ENCODE data around the gene SCAPER.

SCAPER gene

GRCh38 chr15:76582550-76582949 is 322.6 kb downstream of the SCAPER start:
- no CpG with 5 or more reads among the region's 5 CpGs for WGBS, 2 donors (ENCODE audit: extremely low coverage in 2 of 2, insufficient read length in 2 of 2, insufficient replicate concordance in 1 of 2)
- H3K14ac ChIP-seq (ENCODE audit: low read length) = no peak overlapping the region
- no peaks in the 10 kb centered on the region for H3K79me1 ChIP-seq (ENCODE audit: low read depth, low read length)
- no peak overlapping the region for H3K23ac ChIP-seq (ENCODE audit: low read depth, low read length, poor library complexity)
- no peak overlapping the region for H2AFZ ChIP-seq (ENCODE audit: low read length)
- DNase-seq (ENCODE audit: low spot score) = no peak
- H3K4me1 ChIP-seq (ENCODE audit: control insufficient read depth in 2 of 2, insufficient read depth in 1 of 2, low read depth in 1 of 2, low read length in 2 of 2) = no peaks in the 10 kb centered on the region
- no peak overlapping the region for H2BK15ac ChIP-seq (ENCODE audit: low read length)
- H3K4ac ChIP-seq (ENCODE audit: low read length) = no peak overlapping the region
- no peak overlapping the region for H4K8ac ChIP-seq (ENCODE audit: low read depth, low read length)
- no peaks in the 10 kb centered on the region for H3K36me3 ChIP-seq (replicated peaks in 1 of 2; ENCODE audit: control insufficient read depth in 2 of 2, insufficient read depth in 2 of 2, low read length in 2 of 2)
- no peak overlapping the region for H3K27ac ChIP-seq (replicated peaks; ENCODE audit: low read length)
- H3K18ac ChIP-seq (ENCODE audit: low read length) = no peak overlapping the region
- no peak overlapping the region for H3K4me3 ChIP-seq (ENCODE audit: low read length in 2 of 2)
- H3K9me3 ChIP-seq (replicated peaks in 1 of 2; ENCODE audit: control insufficient read depth in 2 of 2, insufficient read depth in 1 of 2, low read depth in 1 of 2, low read length in 2 of 2) = peaks cover 0 to 5% of the 10 kb centered on the region in 2 donors
- H4K91ac ChIP-seq (ENCODE audit: low read depth, low read length, poor library complexity) = no peak overlapping the region
- no peak overlapping the region for H2AK5ac ChIP-seq (ENCODE audit: low read depth, low read length)
- no peak overlapping the region for H2BK5ac ChIP-seq (ENCODE audit: low read length)
- H3K4me2 ChIP-seq (ENCODE audit: insufficient read depth, low read length, poor library complexity, severe bottlenecking) = no peak overlapping the region
- H3K9ac ChIP-seq (ENCODE audit: low read depth, low read length, poor library complexity) = no peak overlapping the region
- H2BK12ac ChIP-seq (ENCODE audit: low read length) = no peak overlapping the region
- H3K27me3 ChIP-seq (ENCODE audit: control insufficient read depth in 3 of 3, insufficient read depth in 3 of 3, low read depth in 1 of 3, low read length in 3 of 3) = no peaks in the 10 kb centered on the region
- H2BK120ac ChIP-seq (ENCODE audit: low read depth, low read length) = no peak overlapping the region

GRCh38 chr15:76577879-76578512 is 327.1 kb downstream of the SCAPER start:
- Histone ChIP-seq H3K4me2 (ENCODE audit: insufficient read depth, low read length, poor library complexity, severe bottlenecking) (no peak overlapping the region), H3K4ac (ENCODE audit: low read length) (no peak overlapping the region), H3K36me3 (replicated peaks in 1 of 2; ENCODE audit: control insufficient read depth in 2 of 2, insufficient read depth in 2 of 2, low read length in 2 of 2) (no peaks in the 10 kb centered on the region), H2BK15ac (ENCODE audit: low read length) (no peak overlapping the region), H3K23ac (ENCODE audit: low read depth, low read length, poor library complexity) (no peak overlapping the region), H3K4me1 (ENCODE audit: control insufficient read depth in 2 of 2, insufficient read depth in 1 of 2, low read depth in 1 of 2, low read length in 2 of 2) (no peaks in the 10 kb centered on the region), H3K4me3 (ENCODE audit: low read length in 2 of 2) (no peak overlapping the region), H2AK5ac (ENCODE audit: low read depth, low read length) (no peak overlapping the region), H3K18ac (ENCODE audit: low read length) (no peak overlapping the region), H4K8ac (ENCODE audit: low read depth, low read length) (no peak overlapping the region), H3K79me1 (ENCODE audit: low read depth, low read length) (no peaks in the 10 kb centered on the region), H2BK5ac (ENCODE audit: low read length) (no peak overlapping the region), H3K9me3 (replicated peaks in 1 of 2; ENCODE audit: control insufficient read depth in 2 of 2, insufficient read depth in 1 of 2, low read depth in 1 of 2, low read length in 2 of 2) (peaks cover 0 to 5% of the 10 kb centered on the region in 2 donors), H2AFZ (ENCODE audit: low read length) (no peak overlapping the region), H3K14ac (ENCODE audit: low read length) (peak overlapping the region; percentile 47), H2BK120ac (ENCODE audit: low read depth, low read length) (no peak overlapping the region), H3K9ac (ENCODE audit: low read depth, low read length, poor library complexity) (no peak overlapping the region), H3K27me3 (ENCODE audit: control insufficient read depth in 3 of 3, insufficient read depth in 3 of 3, low read depth in 1 of 3, low read length in 3 of 3) (no peaks in the 10 kb centered on the region), H3K27ac (replicated peaks; ENCODE audit: low read length) (no peak overlapping the region), H2BK12ac (ENCODE audit: low read length) (no peak overlapping the region), H4K91ac (ENCODE audit: low read depth, low read length, poor library complexity) (no peak overlapping the region)
- DNase-seq (ENCODE audit: low spot score) = no peak
- whole genome bisulfite sequencing, 2 donors (ENCODE audit: extremely low coverage in 2 of 2, insufficient read length in 2 of 2, insufficient replicate concordance in 1 of 2) = no CpG with 5 or more reads among the region's 5 CpGs

GRCh38 chr15:76576523-76577279 is 328.4 kb downstream of the SCAPER start:
- no peak overlapping the region for H2BK120ac ChIP-seq (ENCODE audit: low read depth, low read length)
- no peak for DNase-seq (ENCODE audit: low spot score)
- H2AFZ ChIP-seq (ENCODE audit: low read length) = no peak overlapping the region
- no peaks in the 10 kb centered on the region for H3K27me3 ChIP-seq (ENCODE audit: control insufficient read depth in 3 of 3, insufficient read depth in 3 of 3, low read depth in 1 of 3, low read length in 3 of 3)
- H3K79me1 ChIP-seq (ENCODE audit: low read depth, low read length) = no peaks in the 10 kb centered on the region
- H3K9me3 ChIP-seq (replicated peaks in 1 of 2; ENCODE audit: control insufficient read depth in 2 of 2, insufficient read depth in 1 of 2, low read depth in 1 of 2, low read length in 2 of 2) = no peaks in the 10 kb centered on the region
- H4K8ac ChIP-seq (ENCODE audit: low read depth, low read length) = no peak overlapping the region
- no peak overlapping the region for H2AK5ac ChIP-seq (ENCODE audit: low read depth, low read length)
- no peaks in the 10 kb centered on the region for H3K36me3 ChIP-seq (replicated peaks in 1 of 2; ENCODE audit: control insufficient read depth in 2 of 2, insufficient read depth in 2 of 2, low read length in 2 of 2)
- no peak overlapping the region for H3K23ac ChIP-seq (ENCODE audit: low read depth, low read length, poor library complexity)
- H3K9ac ChIP-seq (ENCODE audit: low read depth, low read length, poor library complexity) = no peak overlapping the region
- no peaks in the 10 kb centered on the region for H3K4me1 ChIP-seq (ENCODE audit: control insufficient read depth in 2 of 2, insufficient read depth in 1 of 2, low read depth in 1 of 2, low read length in 2 of 2)
- no peak overlapping the region for H3K4me2 ChIP-seq (ENCODE audit: insufficient read depth, low read length, poor library complexity, severe bottlenecking)
- no peak overlapping the region for H2BK15ac ChIP-seq (ENCODE audit: low read length)
- no peak overlapping the region for H2BK12ac ChIP-seq (ENCODE audit: low read length)
- no peak overlapping the region for H2BK5ac ChIP-seq (ENCODE audit: low read length)
- H3K14ac ChIP-seq (ENCODE audit: low read length) = no peak overlapping the region
- H3K4ac ChIP-seq (ENCODE audit: low read length) = no peak overlapping the region
- peak overlapping the region; percentile 13 for H3K18ac ChIP-seq (ENCODE audit: low read length)
- no CpG with 5 or more reads among the region's 9 CpGs for WGBS, 2 donors (ENCODE audit: extremely low coverage in 2 of 2, insufficient read length in 2 of 2, insufficient replicate concordance in 1 of 2)
- no peak overlapping the region for H3K4me3 ChIP-seq (ENCODE audit: low read length in 2 of 2)
- H4K91ac ChIP-seq (ENCODE audit: low read depth, low read length, poor library complexity) = no peak overlapping the region
- H3K27ac ChIP-seq (replicated peaks; ENCODE audit: low read length) = no peak overlapping the region

GRCh38 chr15:76575679-76576078 is 329.5 kb downstream of the SCAPER start:
- Histone ChIP-seq H2BK12ac (ENCODE audit: low read length) (no peak overlapping the region), H3K4me3 (ENCODE audit: low read length in 2 of 2) (no peak overlapping the region), H3K27ac (replicated peaks; ENCODE audit: low read length) (no peak overlapping the region), H3K4me1 (ENCODE audit: control insufficient read depth in 2 of 2, insufficient read depth in 1 of 2, low read depth in 1 of 2, low read length in 2 of 2) (no peaks in the 10 kb centered on the region), H3K18ac (ENCODE audit: low read length) (no peak overlapping the region), H3K4me2 (ENCODE audit: insufficient read depth, low read length, poor library complexity, severe bottlenecking) (no peak overlapping the region), H4K8ac (ENCODE audit: low read depth, low read length) (no peak overlapping the region), H2AK5ac (ENCODE audit: low read depth, low read length) (no peak overlapping the region), H2BK5ac (ENCODE audit: low read length) (no peak overlapping the region), H4K91ac (ENCODE audit: low read depth, low read length, poor library complexity) (no peak overlapping the region), H3K79me1 (ENCODE audit: low read depth, low read length) (no peaks in the 10 kb centered on the region), H3K23ac (ENCODE audit: low read depth, low read length, poor library complexity) (no peak overlapping the region), H2BK120ac (ENCODE audit: low read depth, low read length) (no peak overlapping the region), H2AFZ (ENCODE audit: low read length) (no peak overlapping the region), H3K36me3 (replicated peaks in 1 of 2; ENCODE audit: control insufficient read depth in 2 of 2, insufficient read depth in 2 of 2, low read length in 2 of 2) (no peaks in the 10 kb centered on the region), H2BK15ac (ENCODE audit: low read length) (no peak overlapping the region), H3K9me3 (replicated peaks in 1 of 2; ENCODE audit: control insufficient read depth in 2 of 2, insufficient read depth in 1 of 2, low read depth in 1 of 2, low read length in 2 of 2) (no peaks in the 10 kb centered on the region), H3K9ac (ENCODE audit: low read depth, low read length, poor library complexity) (no peak overlapping the region), H3K4ac (ENCODE audit: low read length) (no peak overlapping the region), H3K14ac (ENCODE audit: low read length) (no peak overlapping the region), H3K27me3 (ENCODE audit: control insufficient read depth in 3 of 3, insufficient read depth in 3 of 3, low read depth in 1 of 3, low read length in 3 of 3) (no peaks in the 10 kb centered on the region)
- DNase-seq (ENCODE audit: low spot score) = no peak
- no CpG with 5 or more reads among the region's 2 CpGs for WGBS, 2 donors (ENCODE audit: extremely low coverage in 2 of 2, insufficient read length in 2 of 2, insufficient replicate concordance in 1 of 2)

All from neuronal stem cell (in vitro differentiated cells).